Measurements from ENCODE around the gene BASP1.
"Not testable (repeated sequence)": the region's sequence is repeated elsewhere in the genome, so short reads cannot be mapped to it uniquely, and the experiment has no call there.

DNA sequence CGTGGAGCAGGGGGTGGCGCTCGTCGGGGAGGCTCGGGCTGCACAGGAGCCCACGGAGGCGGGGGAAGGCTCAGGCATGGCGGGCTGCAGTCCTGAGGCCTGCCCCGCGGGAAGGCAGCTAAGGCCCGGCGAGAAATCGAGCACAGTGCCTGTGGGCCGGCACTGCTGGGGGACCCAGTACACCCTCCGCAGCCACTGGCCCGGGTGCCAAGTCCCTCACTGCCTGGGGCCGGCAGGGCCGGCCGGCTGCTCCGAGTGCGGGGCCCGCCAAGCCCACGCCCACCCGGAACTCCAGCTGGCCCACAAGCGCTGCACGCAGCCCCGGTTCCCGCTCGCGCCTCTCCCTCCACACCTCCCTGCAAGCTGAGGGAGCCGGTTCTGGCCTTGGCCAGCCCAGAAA, 94.4 kb downstream of the BASP1 start:
- not testable (repeated sequence) for TF ChIP-seq CTCF, EP300, POLR2A, POLR2AphosphoS5 (IDR thresholded peaks at IDR 0.05)

Data from sigmoid colon (tissue), 4 donors.